ENCODE measurements around the gene SRPK2. TPM values are rescaled to one million over a fixed set of nuclear protein-coding genes. Genes with fewer than 3 reads are reported as not detected.
"Not testable (repeated sequence)": the region's sequence is repeated elsewhere in the genome, so short reads cannot be mapped to it uniquely, and the experiment has no call there.

The SRPK2 gene
- 10 to 100 TPM; 16.0 to 19.7 TPM for total RNA-seq
- polyA plus RNA-seq, result 10 to 100 TPM in 1 of 2 donors, 1 to 10 TPM in 1; 7.8 to 17.4 TPM

DNA sequence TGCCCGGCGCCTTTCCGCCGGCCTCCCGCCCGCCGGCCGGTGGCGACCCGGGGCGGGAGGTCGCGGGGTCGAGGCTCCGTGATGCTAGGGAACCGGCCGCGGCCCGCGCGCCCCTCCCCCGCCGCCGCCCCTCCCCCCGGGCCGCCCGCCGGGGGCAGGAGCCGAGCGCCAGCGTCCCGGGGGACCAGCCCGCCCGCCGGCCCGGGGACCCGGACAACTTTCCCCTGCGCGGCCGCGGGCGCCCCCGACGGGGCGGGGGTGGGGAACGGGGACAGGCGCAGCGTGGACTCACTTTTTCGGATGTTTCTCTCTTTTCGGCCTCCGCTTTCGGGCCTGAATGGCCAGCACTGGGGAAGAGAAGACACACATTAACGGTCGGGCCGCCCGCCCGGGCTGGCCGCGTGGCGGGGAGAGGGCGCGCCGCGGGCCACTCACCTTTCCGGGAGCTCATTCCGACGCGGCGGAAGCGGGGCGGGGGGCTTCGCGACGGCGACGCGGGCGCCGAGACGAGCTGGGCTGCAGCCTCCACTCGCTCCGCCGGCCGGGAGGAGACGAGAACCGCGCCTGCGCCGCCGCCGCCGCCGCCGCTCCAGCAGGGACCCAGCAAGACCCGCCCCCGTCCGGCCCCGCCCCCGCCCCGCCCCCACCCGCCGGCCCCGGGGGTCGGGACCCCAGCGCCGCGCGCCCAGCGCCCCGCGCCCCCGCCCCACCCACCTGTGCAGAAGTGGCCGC is at the start of gene SRPK2:
TSS of gene SRPK2 (minus strand) at position 566 of the 732 bp plus-strand sequence.
- H3K27me3 ChIP-seq (ENCODE audit: control insufficient read depth in 4 of 4, insufficient read depth in 4 of 4, low read length in 3 of 4), result no peaks in the 10 kb centered on the region
- peak; percentile 81 for DNase-seq (ENCODE audit: low spot score)
- TF ChIP-seq RXRA (IDR thresholded peaks at IDR 0.05) (no peak), FOXA2 (IDR thresholded peaks at IDR 0.05) (no peak), NR2F2 (IDR thresholded peaks at IDR 0.05) (no peak), HNF4A (conservative IDR thresholded peaks at IDR 0.05) (no peak), FOXA1 (IDR thresholded peaks at IDR 0.05) (no peak), YY1 (IDR thresholded peaks at IDR 0.05) (no peak), JUND (IDR thresholded peaks at IDR 0.05) (no peak), HNF4G (IDR thresholded peaks at IDR 0.05) (no peak), RAD21 (IDR thresholded peaks at IDR 0.05) (no peak)
- TF ChIP-seq, protein P1, sequence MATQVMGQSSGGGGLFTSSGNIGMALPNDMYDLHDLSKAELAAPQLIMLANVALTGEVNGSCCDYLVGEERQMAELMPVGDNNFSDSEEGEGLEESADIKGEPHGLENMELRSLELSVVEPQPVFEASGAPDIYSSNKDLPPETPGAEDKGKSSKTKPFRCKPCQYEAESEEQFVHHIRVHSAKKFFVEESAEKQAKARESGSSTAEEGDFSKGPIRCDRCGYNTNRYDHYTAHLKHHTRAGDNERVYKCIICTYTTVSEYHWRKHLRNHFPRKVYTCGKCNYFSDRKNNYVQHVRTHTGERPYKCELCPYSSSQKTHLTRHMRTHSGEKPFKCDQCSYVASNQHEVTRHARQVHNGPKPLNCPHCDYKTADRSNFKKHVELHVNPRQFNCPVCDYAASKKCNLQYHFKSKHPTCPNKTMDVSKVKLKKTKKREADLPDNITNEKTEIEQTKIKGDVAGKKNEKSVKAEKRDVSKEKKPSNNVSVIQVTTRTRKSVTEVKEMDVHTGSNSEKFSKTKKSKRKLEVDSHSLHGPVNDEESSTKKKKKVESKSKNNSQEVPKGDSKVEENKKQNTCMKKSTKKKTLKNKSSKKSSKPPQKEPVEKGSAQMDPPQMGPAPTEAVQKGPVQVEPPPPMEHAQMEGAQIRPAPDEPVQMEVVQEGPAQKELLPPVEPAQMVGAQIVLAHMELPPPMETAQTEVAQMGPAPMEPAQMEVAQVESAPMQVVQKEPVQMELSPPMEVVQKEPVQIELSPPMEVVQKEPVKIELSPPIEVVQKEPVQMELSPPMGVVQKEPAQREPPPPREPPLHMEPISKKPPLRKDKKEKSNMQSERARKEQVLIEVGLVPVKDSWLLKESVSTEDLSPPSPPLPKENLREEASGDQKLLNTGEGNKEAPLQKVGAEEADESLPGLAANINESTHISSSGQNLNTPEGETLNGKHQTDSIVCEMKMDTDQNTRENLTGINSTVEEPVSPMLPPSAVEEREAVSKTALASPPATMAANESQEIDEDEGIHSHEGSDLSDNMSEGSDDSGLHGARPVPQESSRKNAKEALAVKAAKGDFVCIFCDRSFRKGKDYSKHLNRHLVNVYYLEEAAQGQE (IDR thresholded peaks at IDR 0.05), result no peak
- TF ChIP-seq, protein P2, sequence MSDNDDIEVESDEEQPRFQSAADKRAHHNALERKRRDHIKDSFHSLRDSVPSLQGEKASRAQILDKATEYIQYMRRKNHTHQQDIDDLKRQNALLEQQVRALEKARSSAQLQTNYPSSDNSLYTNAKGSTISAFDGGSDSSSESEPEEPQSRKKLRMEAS (IDR thresholded peaks at IDR 0.05), result no peak
- TF ChIP-seq, protein P3, sequence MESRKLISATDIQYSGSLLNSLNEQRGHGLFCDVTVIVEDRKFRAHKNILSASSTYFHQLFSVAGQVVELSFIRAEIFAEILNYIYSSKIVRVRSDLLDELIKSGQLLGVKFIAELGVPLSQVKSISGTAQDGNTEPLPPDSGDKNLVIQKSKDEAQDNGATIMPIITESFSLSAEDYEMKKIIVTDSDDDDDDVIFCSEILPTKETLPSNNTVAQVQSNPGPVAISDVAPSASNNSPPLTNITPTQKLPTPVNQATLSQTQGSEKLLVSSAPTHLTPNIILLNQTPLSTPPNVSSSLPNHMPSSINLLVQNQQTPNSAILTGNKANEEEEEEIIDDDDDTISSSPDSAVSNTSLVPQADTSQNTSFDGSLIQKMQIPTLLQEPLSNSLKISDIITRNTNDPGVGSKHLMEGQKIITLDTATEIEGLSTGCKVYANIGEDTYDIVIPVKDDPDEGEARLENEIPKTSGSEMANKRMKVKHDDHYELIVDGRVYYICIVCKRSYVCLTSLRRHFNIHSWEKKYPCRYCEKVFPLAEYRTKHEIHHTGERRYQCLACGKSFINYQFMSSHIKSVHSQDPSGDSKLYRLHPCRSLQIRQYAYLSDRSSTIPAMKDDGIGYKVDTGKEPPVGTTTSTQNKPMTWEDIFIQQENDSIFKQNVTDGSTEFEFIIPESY (IDR thresholded peaks at IDR 0.05), result no peak
- H3K9me3 ChIP-seq (ENCODE audit: control insufficient read depth in 4 of 4, low read length in 3 of 4), result no peaks in the 10 kb centered on the region
- peak within 1 kb of the TSS; percentile 57 to 70 for H3K27ac ChIP-seq (ENCODE audit: low read depth in 1 of 2, low read length in 2 of 2)
- H3K9ac ChIP-seq (ENCODE audit: low read depth in 1 of 2, low read length in 2 of 2), result peak within 1 kb of the TSS in 1 of 2 donors; percentile 58
- peaks cover 0 to 13% (median 3%) of the 10 kb centered on the region in 4 donors for H3K4me1 ChIP-seq (ENCODE audit: control insufficient read depth in 4 of 4, insufficient read depth in 4 of 4, low read length in 3 of 4)
- under 1% methylated on average over 112 of the region's 113 CpGs for WGBS
- peak within 1 kb of the TSS; percentile 77 to 100 (median 87) for H3K4me3 ChIP-seq (ENCODE audit: low read depth in 1 of 3, low read length in 3 of 3)
- peaks cover 0 to 3% (median 0%) of the 10 kb centered on the region in 4 donors for H3K36me3 ChIP-seq (ENCODE audit: control insufficient read depth in 4 of 4, insufficient read depth in 3 of 4, low read depth in 1 of 4, low read length in 3 of 4)

DNA sequence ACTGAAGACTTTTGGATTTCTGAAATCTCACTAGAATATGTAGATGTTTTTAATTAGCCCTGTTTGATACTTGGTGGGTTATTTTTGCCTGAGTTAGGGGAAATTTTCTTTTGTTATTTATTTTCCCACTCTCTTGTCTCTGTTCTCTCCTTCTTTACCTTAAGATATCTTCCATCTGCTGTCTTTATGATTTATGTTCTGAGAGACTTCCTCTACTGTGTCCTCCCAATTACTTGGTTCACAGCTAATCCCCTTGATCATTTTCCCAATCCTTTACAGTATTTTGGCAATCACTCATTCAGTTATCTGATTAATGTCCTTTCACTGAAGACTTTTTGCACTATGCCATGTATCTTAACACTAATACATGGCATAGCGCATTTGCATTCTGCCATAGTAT is 49.5 kb upstream of the SRPK2 start:
- no peak overlapping the region for H3K9ac ChIP-seq (ENCODE audit: low read depth in 1 of 2, low read length in 2 of 2)

DNA sequence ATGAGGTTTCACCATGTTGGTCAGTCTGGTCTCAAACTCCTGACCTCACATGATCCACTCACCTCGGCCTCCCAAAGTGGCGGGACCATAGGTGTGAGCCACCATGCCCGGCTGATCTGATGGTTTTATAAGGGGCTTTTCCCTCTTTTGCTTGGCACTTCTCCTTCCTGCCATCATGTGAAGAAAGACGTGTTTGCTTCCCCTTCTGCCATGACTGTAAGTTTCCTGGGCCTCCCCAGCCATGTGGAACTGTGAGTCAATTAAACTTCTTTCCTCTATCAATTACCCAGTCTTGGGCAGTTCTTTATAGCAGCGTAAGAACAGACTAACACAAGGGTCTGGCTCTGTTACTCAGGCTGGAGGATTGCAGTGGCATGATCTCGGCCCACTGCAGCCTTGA is 48.6 kb upstream of the SRPK2 start:
- not testable (repeated sequence) for H3K4me3 ChIP-seq (ENCODE audit: low read depth in 1 of 3, low read length in 3 of 3); H3K27ac ChIP-seq (ENCODE audit: low read depth in 1 of 2, low read length in 2 of 2); H3K9ac ChIP-seq (ENCODE audit: low read depth in 1 of 2, low read length in 2 of 2); H3K36me3 ChIP-seq (ENCODE audit: control insufficient read depth in 4 of 4, insufficient read depth in 3 of 4, low read depth in 1 of 4, low read length in 3 of 4); DNase-seq (ENCODE audit: low spot score); H3K9me3 ChIP-seq (ENCODE audit: control insufficient read depth in 4 of 4, low read length in 3 of 4); H3K27me3 ChIP-seq (ENCODE audit: control insufficient read depth in 4 of 4, insufficient read depth in 4 of 4, low read length in 3 of 4); H3K4me1 ChIP-seq (ENCODE audit: control insufficient read depth in 4 of 4, insufficient read depth in 4 of 4, low read length in 3 of 4)
- WGBS, result 92% methylated on average over 6 of the region's 6 CpGs

More for the DNA sequence above, 49.5 kb upstream of the SRPK2 start:
- 97% methylated on average over 1 of the region's 1 CpG for WGBS
- H3K36me3 ChIP-seq (ENCODE audit: control insufficient read depth in 4 of 4, insufficient read depth in 3 of 4, low read depth in 1 of 4, low read length in 3 of 4), result no peaks in the 10 kb centered on the region
- no peaks in the 10 kb centered on the region for H3K27me3 ChIP-seq (ENCODE audit: control insufficient read depth in 4 of 4, insufficient read depth in 4 of 4, low read length in 3 of 4)
- no peaks in the 10 kb centered on the region for H3K4me1 ChIP-seq (ENCODE audit: control insufficient read depth in 4 of 4, insufficient read depth in 4 of 4, low read length in 3 of 4)
- no peak overlapping the region for H3K4me3 ChIP-seq (ENCODE audit: low read depth in 1 of 3, low read length in 3 of 3)
- H3K27ac ChIP-seq (ENCODE audit: low read depth in 1 of 2, low read length in 2 of 2), result no peak overlapping the region
- TF ChIP-seq SP1 (IDR thresholded peaks at IDR 0.05), result no peak
- no peak for TF ChIP-seq GABPA (IDR thresholded peaks at IDR 0.05 in 1 of 2, conservative IDR thresholded peaks at IDR 0.05 in 1 of 2)
- TF ChIP-seq NR2F2 (IDR thresholded peaks at IDR 0.05), result no peak
- TF ChIP-seq YY1 (IDR thresholded peaks at IDR 0.05), result no peak
- TF ChIP-seq JUND (IDR thresholded peaks at IDR 0.05), result no peak
- no peak for TF ChIP-seq RXRA (IDR thresholded peaks at IDR 0.05)
- TF ChIP-seq HNF4A (conservative IDR thresholded peaks at IDR 0.05), result no peak
- TF ChIP-seq FOXA1 (IDR thresholded peaks at IDR 0.05), result no peak
- TF ChIP-seq, protein P3 (IDR thresholded peaks at IDR 0.05), result no peak
- no peak for TF ChIP-seq HNF4G (IDR thresholded peaks at IDR 0.05)
- no peak for DNase-seq (ENCODE audit: low spot score)
- H3K9me3 ChIP-seq (ENCODE audit: control insufficient read depth in 4 of 4, low read length in 3 of 4), result no peaks in the 10 kb centered on the region
